A549 (cell line): ENCODE data around the gene CDKN1B.

Source experiments
- CEBPB ChIP-seq, 2 experiments: fragments of >200 bp in 1 of 2; sonication (Bioruptor Twin) in 1 of 2; formaldehyde crosslinking in 1 of 2; IDR thresholded peaks; 2 replicates each; pipeline ENCODE4 v1.6.1; 2012 to 2016
- EHMT2 ChIP-seq: fragments of 200-600 bp; sonication (generic); IDR thresholded peaks from 2 replicates; pipeline ENCODE4 v1.6.1; 2016; ENCODE audit warnings: antibody characterized with exemption, low read depth, mild to moderate bottlenecking, moderate library complexity
- GATA3 ChIP-seq: IDR thresholded peaks from 2 replicates; pipeline ENCODE4 v1.6.1; 2012; ENCODE audit warnings: borderline replicate concordance
- JUN ChIP-seq, 2 experiments: fragments of >200 bp; sonication (Bioruptor Twin); formaldehyde crosslinking; IDR thresholded peaks; 2 replicates in 1 of 2; 3 replicates in 1 of 2; pipeline ENCODE4 v1.6.1; 2016 to 2017
- JUNB ChIP-seq: fragments of >200 bp; sonication (Bioruptor Twin); formaldehyde crosslinking; IDR thresholded peaks from 2 replicates; pipeline ENCODE4 v1.6.1; 2016
- PBX3 ChIP-seq: IDR thresholded peaks from 2 replicates; pipeline ENCODE4 v1.6.1; 2012
- POLR2A ChIP-seq: IDR thresholded peaks from 2 replicates; pipeline ENCODE4 v1.6.1; 2012; ENCODE audit warnings: mild to moderate bottlenecking, low read length
- RCOR1 ChIP-seq: fragments of 150-350 bp; IDR thresholded peaks from 2 replicates; pipeline ENCODE4 v1.6.1; 2014; ENCODE audit warnings: antibody characterized with exemption, low read length, low read depth
- REST ChIP-seq: fragments of 200-600 bp; sonication (generic); IDR thresholded peaks from 2 replicates; pipeline ENCODE4 v1.6.1; 2016; ENCODE audit warnings: antibody characterized with exemption, mild to moderate bottlenecking, moderate library complexity
- RFX5 ChIP-seq: fragments of 450-650 bp; IDR thresholded peaks from 2 replicates; pipeline ENCODE4 v1.7.1; 2014; ENCODE audit warnings: antibody characterized with exemption, mild to moderate bottlenecking, moderate library complexity
- TF ChIP-seq, protein P1 (sequence below): fragments of >200 bp; sonication (Bioruptor Twin); formaldehyde crosslinking; IDR thresholded peaks from 3 replicates; pipeline ENCODE4 v1.5.1; 2016

DNA sequence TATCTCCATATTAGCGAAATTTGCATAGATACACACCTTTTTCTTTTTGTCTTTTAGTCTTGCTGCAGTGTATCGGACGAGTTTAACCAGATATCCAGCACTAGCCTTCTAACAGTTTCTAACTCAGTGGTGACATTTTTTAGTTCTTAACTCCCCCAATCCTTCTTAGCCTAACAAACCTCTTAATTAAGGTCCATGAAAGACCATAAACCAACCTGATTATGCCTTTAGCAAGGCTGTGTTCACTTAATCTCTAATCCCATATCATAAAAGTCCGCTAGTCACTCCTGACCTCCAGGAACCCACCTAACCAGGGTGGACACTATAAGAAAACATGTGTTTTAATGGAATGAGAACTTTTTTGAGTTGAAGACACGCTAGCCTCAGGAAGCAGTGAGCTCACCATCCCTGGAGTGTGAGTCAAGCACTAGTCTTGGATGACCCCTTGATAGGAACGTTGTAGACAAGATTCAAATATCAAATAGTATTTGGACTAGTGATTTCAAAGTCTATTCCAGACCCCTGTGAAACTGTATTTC lies 9.5 kb downstream of the CDKN1B start:
- TF ChIP-seq, protein P1, sequence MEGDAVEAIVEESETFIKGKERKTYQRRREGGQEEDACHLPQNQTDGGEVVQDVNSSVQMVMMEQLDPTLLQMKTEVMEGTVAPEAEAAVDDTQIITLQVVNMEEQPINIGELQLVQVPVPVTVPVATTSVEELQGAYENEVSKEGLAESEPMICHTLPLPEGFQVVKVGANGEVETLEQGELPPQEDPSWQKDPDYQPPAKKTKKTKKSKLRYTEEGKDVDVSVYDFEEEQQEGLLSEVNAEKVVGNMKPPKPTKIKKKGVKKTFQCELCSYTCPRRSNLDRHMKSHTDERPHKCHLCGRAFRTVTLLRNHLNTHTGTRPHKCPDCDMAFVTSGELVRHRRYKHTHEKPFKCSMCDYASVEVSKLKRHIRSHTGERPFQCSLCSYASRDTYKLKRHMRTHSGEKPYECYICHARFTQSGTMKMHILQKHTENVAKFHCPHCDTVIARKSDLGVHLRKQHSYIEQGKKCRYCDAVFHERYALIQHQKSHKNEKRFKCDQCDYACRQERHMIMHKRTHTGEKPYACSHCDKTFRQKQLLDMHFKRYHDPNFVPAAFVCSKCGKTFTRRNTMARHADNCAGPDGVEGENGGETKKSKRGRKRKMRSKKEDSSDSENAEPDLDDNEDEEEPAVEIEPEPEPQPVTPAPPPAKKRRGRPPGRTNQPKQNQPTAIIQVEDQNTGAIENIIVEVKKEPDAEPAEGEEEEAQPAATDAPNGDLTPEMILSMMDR, result no peak
- TF ChIP-seq POLR2A (no peak), EHMT2 (no peak), RCOR1 (no peak), JUNB (no peak), RFX5 (no peak), JUN (IDR thresholded peaks at IDR 0.05) (no peak), PBX3 (no peak), REST (no peak), GATA3 (no peak), CEBPB (IDR thresholded peaks at IDR 0.05) (no peak)
